Measurements from ENCODE around the gene KANSL1.
"Not testable (repeated sequence)": the region's sequence is repeated elsewhere in the genome, so short reads cannot be mapped to it uniquely, and the experiment has no call there.

KANSL1 gene

GRCh38 chr17:46108120-46108519 is 85.1 kb downstream of the KANSL1 start:
- peaks cover 34% of the 10 kb centered on the region for H4K20me1 ChIP-seq (ENCODE audit: low read depth, low read length)
- H3K27ac ChIP-seq (ENCODE audit: low read depth, low read length), result no peak overlapping the region
- H2AFZ ChIP-seq (ENCODE audit: low read depth, low read length, severe bottlenecking), result no peak overlapping the region
- H3K36me3 ChIP-seq (ENCODE audit: low read length), result no peaks in the 10 kb centered on the region
- no peaks in the 10 kb centered on the region for H3K9me3 ChIP-seq (ENCODE audit: insufficient read depth, low read length)
- no peak overlapping the region for H3K4me2 ChIP-seq (ENCODE audit: low read depth, low read length, poor library complexity, severe bottlenecking)
- no peak overlapping the region for H3K4me3 ChIP-seq (ENCODE audit: insufficient read depth, low read length, poor library complexity, severe bottlenecking)
- peaks cover 100% of the 10 kb centered on the region for H3K79me2 ChIP-seq (ENCODE audit: insufficient read depth, low read length)
- peaks cover 4% of the 10 kb centered on the region; the same call in 1 of the 2 replicates for H3F3A ChIP-seq (ENCODE audit: insufficient read depth)
- no peak for TF ChIP-seq EZH2phosphoT487 (conservative IDR thresholded peaks at IDR 0.05; ENCODE audit: low read length)
- TF ChIP-seq, protein P1, sequence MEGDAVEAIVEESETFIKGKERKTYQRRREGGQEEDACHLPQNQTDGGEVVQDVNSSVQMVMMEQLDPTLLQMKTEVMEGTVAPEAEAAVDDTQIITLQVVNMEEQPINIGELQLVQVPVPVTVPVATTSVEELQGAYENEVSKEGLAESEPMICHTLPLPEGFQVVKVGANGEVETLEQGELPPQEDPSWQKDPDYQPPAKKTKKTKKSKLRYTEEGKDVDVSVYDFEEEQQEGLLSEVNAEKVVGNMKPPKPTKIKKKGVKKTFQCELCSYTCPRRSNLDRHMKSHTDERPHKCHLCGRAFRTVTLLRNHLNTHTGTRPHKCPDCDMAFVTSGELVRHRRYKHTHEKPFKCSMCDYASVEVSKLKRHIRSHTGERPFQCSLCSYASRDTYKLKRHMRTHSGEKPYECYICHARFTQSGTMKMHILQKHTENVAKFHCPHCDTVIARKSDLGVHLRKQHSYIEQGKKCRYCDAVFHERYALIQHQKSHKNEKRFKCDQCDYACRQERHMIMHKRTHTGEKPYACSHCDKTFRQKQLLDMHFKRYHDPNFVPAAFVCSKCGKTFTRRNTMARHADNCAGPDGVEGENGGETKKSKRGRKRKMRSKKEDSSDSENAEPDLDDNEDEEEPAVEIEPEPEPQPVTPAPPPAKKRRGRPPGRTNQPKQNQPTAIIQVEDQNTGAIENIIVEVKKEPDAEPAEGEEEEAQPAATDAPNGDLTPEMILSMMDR (IDR thresholded peaks at IDR 0.05; ENCODE audit: insufficient read depth, low read length, poor library complexity, severe bottlenecking), result no peak
- H3K9me2 ChIP-seq (replicated peaks; ENCODE audit: insufficient read depth, low read length), result no peaks in the 10 kb centered on the region
- H3K27me3 ChIP-seq (ENCODE audit: low read length), result no peaks in the 10 kb centered on the region
- H3K9ac ChIP-seq (ENCODE audit: low read length), result no peak overlapping the region

- Histone ChIP-seq H3K4me3 (ENCODE audit: insufficient read depth, low read length, poor library complexity, severe bottlenecking) (no peak overlapping the region), H3K4me2 (ENCODE audit: low read depth, low read length, poor library complexity, severe bottlenecking) (no peak overlapping the region), H3K9ac (ENCODE audit: low read length) (no peak overlapping the region), H3K27me3 (ENCODE audit: low read length) (no peaks in the 10 kb centered on the region), H3F3A (ENCODE audit: insufficient read depth) (peaks cover 8% of the 10 kb centered on the region; the same call in 1 of the 2 replicates), H3K36me3 (ENCODE audit: low read length) (no peaks in the 10 kb centered on the region), H4K20me1 (ENCODE audit: low read depth, low read length) (peaks cover 34% of the 10 kb centered on the region), H3K9me3 (ENCODE audit: insufficient read depth, low read length) (no peaks in the 10 kb centered on the region), H3K27ac (ENCODE audit: low read depth, low read length) (no peak overlapping the region), H3K9me2 (replicated peaks; ENCODE audit: insufficient read depth, low read length) (no peaks in the 10 kb centered on the region), H3K79me2 (ENCODE audit: insufficient read depth, low read length) (peaks cover 100% of the 10 kb centered on the region), H2AFZ (ENCODE audit: low read depth, low read length, severe bottlenecking) (no peak overlapping the region)
- no peak for TF ChIP-seq EZH2phosphoT487 (conservative IDR thresholded peaks at IDR 0.05; ENCODE audit: low read length)
- TF ChIP-seq, protein P1 (IDR thresholded peaks at IDR 0.05; ENCODE audit: insufficient read depth, low read length, poor library complexity, severe bottlenecking), result no peak
Observed at GRCh38 chr17:46106966-46107644, 86.1 kb downstream of the KANSL1 start.

DNA sequence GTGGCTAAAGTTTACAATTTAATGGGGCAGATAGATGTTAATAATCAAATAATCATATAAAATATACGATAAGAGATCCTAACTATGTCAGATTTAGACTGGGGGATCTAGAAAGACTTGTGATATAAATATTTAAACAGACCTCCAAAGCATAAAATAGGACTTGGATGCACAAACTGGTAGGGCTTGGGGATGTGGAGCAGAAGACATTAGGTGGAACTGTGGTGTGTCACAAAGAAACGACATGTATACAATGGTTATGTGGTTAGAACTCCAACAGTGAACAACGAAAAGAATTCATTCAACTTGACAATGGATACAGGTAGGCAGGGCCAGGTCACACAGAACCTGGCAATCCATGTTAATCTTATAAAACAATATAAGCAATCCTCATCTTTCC is 90.4 kb downstream of the KANSL1 start:
- peaks cover 99% of the 10 kb centered on the region for H3K79me2 ChIP-seq (ENCODE audit: insufficient read depth, low read length)
- H3K27me3 ChIP-seq (ENCODE audit: low read length); H2AFZ ChIP-seq (ENCODE audit: low read depth, low read length, severe bottlenecking); H3K9me2 ChIP-seq (replicated peaks; ENCODE audit: insufficient read depth, low read length); H3K9me3 ChIP-seq (ENCODE audit: insufficient read depth, low read length); H3K36me3 ChIP-seq (ENCODE audit: low read length); H3K4me2 ChIP-seq (ENCODE audit: low read depth, low read length, poor library complexity, severe bottlenecking); H3K9ac ChIP-seq (ENCODE audit: low read length); H3F3A ChIP-seq (ENCODE audit: insufficient read depth); H3K4me3 ChIP-seq (ENCODE audit: insufficient read depth, low read length, poor library complexity, severe bottlenecking); H3K27ac ChIP-seq (ENCODE audit: low read depth, low read length): not testable (repeated sequence)
- H4K20me1 ChIP-seq (ENCODE audit: low read depth, low read length), result peaks cover 11% of the 10 kb centered on the region; the same call in 1 of the 2 replicates

- H3K9me3 ChIP-seq (ENCODE audit: insufficient read depth, low read length); H3K27me3 ChIP-seq (ENCODE audit: low read length); H3K4me2 ChIP-seq (ENCODE audit: low read depth, low read length, poor library complexity, severe bottlenecking); H3F3A ChIP-seq (ENCODE audit: insufficient read depth); H3K27ac ChIP-seq (ENCODE audit: low read depth, low read length); H3K4me3 ChIP-seq (ENCODE audit: insufficient read depth, low read length, poor library complexity, severe bottlenecking); H2AFZ ChIP-seq (ENCODE audit: low read depth, low read length, severe bottlenecking); H3K36me3 ChIP-seq (ENCODE audit: low read length); H3K9me2 ChIP-seq (replicated peaks; ENCODE audit: insufficient read depth, low read length); H3K9ac ChIP-seq (ENCODE audit: low read length): not testable (repeated sequence)
- peaks cover 99% of the 10 kb centered on the region for H3K79me2 ChIP-seq (ENCODE audit: insufficient read depth, low read length)
- peaks cover 11% of the 10 kb centered on the region; the same call in 1 of the 2 replicates for H4K20me1 ChIP-seq (ENCODE audit: low read depth, low read length)
Observed at GRCh38 chr17:46101785-46102617, 91.2 kb downstream of the KANSL1 start.

Measured in SU-DHL-6 (cell line).